ENCODE measurements around the gene SAMD11.
"Not testable (repeated sequence)": the region's sequence is repeated elsewhere in the genome, so short reads cannot be mapped to it uniquely, and the experiment has no call there.

The SAMD11 gene

DNA sequence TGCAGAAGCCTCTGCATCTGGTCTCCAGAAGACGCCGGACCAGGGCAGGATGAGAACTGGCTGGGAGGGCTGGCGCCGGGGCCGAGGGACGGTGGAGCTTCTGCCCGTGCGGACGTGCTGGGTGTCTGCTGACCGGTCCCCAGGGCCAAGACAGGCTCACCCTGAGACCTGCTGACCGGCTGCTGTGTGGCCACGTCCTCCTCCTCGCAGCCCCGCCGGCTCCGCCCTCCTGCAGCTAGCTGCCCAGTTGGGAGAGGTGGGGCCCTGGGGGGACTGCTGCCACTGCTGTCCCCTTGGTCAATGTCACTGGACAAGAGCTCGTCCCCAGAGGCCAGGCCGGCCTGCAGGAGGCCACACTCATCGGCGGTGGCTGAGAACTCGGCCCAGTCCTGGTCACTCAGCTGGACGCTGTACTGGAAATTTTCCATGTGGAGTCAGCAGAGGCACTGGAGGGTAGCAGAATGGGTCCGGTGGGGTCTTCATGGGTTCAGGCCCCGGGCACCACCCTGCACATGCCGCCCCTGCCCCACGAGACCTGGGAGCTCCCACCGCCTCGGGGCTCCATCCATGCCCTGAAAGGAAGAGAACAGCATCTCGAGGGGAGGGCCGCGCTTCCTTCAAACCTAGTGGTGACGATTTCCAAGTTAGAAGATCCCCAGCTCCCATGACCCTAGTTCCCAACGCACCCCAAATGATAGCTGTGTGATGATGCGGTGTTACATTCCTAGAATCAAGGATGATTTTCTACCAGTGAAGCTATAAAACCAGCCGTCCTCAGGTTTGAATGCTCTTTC lies 57.1 kb downstream of the SAMD11 start:
- DNase-seq = no peak
- in situ Hi-C loops (cut with MboI; ENCODE audit: low pct_unique_long_range_greater_than_20kb, low sequenced_read_pairs) = no loop called here

DNA sequence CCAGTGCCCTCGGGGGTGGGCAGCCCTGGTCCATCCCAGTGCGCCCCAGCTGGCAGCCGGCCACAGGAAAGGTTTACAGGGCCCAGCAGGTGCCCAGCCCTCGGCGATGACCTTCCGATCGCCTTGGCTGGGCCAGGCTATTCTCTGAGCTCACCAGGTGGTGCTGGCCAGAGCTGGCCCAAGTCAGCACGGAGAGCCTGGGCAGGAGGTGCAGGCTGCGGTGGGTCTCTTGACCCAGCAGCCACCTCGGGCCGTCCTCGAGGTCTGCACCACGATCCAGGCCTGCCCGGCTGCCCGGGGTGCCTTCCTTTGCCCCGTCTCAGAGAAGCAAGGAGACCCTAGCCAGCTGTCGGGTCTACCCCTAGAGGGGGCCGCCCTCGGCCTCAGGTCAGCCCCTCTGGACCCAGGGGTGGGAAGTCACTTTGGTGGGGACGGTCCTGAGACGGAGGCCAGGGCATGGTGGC lies 57.8 kb downstream of the SAMD11 start:
- DNase-seq = no peak
- in situ Hi-C loops (cut with MboI; ENCODE audit: low pct_unique_long_range_greater_than_20kb, low sequenced_read_pairs) = no loop called here

DNA sequence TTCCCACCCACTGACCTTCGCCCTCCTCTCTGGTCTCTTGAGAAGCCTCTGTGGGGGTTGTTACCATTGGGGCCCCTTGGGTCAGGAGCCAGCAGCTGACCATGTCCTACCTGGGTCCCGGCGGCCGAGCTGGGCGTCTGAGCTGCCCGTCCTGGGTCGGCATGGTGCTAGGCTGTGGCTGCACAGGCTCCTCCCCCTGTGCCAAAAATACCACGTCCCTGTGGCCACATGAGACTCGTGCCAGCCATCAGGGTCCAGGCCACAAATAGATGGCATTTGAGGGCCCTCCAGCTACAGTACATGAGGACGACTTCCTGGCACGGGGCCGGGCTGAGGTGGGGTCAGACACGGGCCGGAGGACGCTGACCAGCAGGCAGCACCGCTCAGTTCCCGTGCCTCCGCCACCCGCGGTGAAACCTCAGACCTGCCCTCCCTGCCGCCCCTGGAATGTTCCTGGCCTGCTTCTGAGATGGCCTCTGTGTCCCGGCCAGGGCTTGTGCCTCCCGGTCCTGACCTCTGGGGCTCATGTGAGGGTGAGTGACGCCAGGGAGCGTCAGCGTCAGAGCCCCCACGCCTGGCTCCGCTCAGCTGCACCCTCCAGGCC lies 58.3 kb downstream of the SAMD11 start, which contains the start of gene PERM1:
TSS of gene PERM1 (minus strand) at position 139 of the 604 bp plus-strand sequence. CDS start 1,064 bp downstream, outside the sequence.
- no peak for DNase-seq
- in situ Hi-C loops (cut with MboI; ENCODE audit: low pct_unique_long_range_greater_than_20kb, low sequenced_read_pairs) = no loop called here

DNA sequence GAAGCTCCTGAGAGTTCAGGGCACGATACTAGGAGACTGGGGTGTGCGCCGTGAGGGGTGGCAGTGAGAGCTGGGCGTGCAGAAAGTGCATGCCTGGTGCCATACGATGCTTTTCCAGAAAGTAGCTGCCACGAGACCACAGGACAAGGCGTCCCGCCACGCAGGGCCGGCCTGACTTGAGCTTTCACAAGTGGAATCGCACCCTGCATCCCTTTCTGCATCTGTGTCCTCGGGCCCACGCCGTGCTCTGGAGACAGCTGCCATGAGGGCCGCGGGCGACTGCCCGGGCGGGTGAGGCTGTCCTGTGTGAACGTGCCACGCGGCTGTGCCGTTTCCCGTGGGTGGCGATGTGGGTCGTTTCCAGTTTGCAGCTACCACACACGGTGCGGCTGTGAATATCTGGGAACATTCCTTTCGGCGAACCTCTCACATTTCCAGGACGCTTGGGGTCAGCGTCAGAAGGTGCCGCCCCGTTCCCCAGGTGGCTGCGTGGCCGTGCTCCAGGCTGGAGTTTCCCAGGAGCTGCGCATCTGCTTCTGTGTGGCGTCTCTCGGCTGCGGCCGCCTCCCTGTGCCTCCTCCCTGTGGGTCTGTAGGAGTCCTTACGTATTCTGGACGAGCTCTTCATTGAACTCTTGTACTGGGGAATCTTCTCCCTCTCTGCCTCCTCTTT lies 59.2 kb downstream of the SAMD11 start:
- DNase-seq = no peak
- in situ Hi-C loops (cut with MboI; ENCODE audit: low pct_unique_long_range_greater_than_20kb, low sequenced_read_pairs) = no loop called here

DNA sequence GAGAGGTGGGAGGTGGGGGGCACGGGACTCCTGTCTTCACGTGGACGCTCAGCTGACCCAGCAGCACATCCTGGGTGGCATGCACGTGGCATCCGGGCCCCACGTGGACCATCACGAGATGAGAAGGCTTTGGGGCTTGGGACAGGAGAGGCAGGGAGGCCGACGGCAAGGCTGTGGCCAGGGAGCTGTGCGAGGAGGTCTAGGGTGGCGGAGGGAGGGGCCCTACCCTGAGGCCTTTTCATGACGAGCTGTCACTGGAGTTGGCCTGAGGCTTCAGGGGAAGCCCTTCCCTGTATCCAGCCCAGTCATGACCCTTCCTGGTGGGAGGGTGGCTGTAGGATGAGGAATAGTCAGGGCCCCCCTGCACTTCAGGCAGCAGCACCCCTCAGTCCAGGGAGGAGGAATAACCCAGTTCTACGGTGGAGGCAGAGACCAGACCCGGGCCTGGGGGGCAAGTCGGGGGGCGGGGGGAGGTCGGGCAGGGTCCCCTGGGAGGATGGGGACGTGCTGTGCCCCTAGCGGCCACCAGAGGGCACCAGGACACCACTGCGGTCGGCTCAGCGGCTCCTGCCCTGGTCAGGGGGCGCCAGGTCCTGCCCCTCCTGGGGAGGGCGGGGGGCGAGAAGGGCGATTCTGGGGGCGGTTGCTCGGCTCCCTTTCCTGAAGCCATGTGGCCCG lies 60.2 kb downstream of the SAMD11 start:
- in situ Hi-C loops (cut with MboI; ENCODE audit: low pct_unique_long_range_greater_than_20kb, low sequenced_read_pairs) = no loop called here
- DNase-seq = no peak

DNA sequence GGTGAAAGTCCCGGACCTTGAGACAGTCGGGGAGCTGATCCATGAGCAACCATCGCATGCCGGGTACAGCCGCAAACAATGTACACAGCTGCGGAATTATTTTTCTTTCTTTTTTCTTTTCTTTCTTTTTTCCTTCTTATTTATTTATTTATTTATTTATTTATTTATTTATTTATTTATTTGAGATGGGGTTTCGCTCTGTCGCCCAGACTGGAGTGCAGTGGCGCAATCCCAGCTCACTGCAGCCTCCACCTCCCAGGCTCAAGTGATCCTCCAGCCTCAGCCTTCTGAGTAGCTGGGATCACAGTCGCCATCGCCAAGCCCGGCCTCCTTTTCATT lies 60.7 kb downstream of the SAMD11 start:
- in situ Hi-C loops (cut with MboI; ENCODE audit: low pct_unique_long_range_greater_than_20kb, low sequenced_read_pairs) = no loop called here
- no peak for DNase-seq

DNA sequence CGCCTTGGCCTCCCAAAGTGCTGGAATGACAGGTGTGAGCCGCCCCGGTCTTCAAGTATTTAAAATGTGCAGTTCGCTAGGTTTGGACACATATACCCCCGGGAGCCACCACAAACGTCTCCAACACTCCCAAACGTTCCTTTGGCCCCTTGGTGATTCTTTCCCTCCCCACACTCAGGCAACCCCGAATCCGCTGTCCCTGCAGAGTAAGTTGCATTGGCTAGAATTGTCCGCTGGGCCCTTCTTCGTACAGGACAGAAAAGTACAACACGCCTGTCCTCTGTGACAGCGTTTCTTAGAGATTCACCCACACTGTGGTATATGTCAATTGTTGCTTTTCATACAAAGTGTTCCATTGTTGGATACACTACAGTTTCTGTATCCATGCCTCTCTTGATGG lies 61.4 kb downstream of the SAMD11 start:
- DNase-seq = no peak
- in situ Hi-C loops (cut with MboI; ENCODE audit: low pct_unique_long_range_greater_than_20kb, low sequenced_read_pairs) = no loop called here

DNA sequence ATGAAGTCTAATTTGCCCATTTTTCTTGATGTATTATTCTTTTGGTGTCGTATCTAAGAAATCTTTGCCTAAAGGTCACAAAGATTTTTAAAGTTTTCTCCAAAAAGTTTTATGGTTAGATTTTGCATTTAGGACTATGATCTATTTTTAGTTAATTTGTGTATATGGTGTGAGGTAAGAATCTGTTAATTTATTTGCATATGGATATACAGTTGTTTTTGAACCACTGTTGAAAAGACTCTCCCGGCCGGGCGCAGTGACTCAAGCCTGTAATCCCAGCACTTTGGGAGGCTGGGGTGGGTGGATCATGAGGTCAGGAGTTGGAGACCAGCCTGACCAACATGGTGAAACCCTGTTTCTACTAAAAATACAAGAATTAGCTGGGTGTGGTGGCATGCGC lies 64.3 kb downstream of the SAMD11 start:
- in situ Hi-C loops (cut with MboI; ENCODE audit: low pct_unique_long_range_greater_than_20kb, low sequenced_read_pairs); DNase-seq: not testable (repeated sequence)

DNA sequence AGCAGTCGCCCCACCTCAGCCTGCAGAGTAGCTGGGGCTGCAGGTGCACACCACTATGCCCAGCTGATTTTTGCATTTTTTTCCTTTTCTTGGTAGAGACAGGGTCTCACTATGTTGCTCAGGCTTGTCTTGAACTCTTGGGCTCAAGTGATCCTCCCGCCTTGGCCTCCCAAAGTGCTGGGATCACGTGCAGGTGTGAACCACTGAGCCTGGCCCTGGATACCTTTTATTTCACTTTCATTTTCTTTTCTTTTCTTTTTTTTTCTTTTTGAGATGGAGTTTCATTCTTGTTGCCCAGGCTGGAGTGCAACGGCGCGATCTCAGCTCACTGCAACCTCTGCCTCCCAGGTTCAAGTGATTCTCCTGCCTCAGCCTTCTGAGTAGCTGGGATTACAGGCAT lies 67.6 kb downstream of the SAMD11 start:
- in situ Hi-C loops (cut with MboI; ENCODE audit: low pct_unique_long_range_greater_than_20kb, low sequenced_read_pairs); DNase-seq: not testable (repeated sequence)

DNA sequence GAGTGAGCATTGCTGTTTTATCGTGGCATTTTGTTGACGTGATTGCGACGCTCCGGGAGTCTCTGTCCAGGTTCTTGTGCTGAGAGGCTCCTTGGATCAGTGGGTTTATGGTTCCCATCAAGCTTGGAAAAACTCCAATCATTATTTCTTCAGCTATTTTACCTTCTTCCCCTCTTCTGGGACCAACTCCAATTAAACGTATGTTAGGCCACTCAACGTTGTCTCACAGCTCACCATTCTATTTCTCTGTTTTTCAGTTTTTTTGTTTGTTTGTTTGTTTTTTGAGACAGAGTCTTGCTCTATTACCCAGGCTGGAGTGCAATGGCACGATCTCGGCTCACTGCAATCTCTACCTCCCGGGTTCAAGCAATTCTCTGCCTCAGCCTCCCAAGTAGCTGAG lies 68.2 kb downstream of the SAMD11 start:
- DNase-seq = no peak
- in situ Hi-C loops (cut with MboI; ENCODE audit: low pct_unique_long_range_greater_than_20kb, low sequenced_read_pairs) = no loop called here

DNA sequence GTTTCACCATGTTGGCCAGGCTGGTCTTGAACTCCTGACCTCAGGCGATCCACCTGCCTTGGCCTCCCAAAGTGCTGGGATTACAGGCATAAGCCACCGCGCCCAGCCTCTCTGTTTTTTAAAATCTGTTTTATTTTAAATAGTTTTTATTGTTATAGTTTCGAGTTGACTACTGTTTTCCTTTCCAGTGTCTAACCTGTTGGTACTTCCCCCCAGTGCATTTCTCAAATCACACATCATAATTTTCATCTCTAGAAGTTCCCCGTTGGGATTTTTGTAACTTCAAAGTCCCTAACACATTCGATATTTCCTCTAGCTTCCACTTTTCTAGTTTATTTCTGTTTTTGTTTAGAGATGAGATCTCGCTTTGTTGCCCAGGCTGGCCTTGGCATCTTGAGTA lies 68.6 kb downstream of the SAMD11 start:
- in situ Hi-C loops (cut with MboI; ENCODE audit: low pct_unique_long_range_greater_than_20kb, low sequenced_read_pairs) = no loop called here
- no peak for DNase-seq

DNA sequence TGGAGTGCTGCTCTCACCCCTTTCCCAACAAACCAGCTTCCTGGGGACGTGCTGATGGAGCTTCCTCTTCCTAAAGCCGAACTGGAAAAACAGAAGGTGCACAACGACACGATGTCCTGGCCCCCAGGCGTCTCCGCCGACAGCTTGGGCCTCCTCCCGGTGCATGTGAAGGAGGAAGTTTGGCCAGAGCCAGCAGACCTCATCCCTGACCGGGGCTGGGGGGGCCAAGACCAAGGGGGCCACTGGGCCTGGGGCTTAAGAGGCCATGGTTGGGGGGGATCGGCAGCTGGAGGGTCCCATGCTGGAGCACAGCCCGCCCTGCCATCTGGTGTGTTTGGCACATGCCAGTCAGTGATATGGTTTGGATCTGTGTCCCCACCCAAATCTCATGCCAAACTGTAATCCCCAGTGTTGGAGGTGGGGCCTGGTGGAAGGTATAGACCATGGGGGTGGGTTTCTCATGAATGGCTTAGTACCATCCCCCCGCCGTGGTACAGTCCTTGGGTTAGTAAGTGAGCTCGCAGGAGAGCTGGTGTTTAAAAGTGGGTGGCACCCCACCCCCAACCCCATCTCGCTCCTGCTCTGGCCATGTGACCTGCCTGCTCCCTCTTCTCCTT lies 69.8 kb downstream of the SAMD11 start:
- in situ Hi-C loops (cut with MboI; ENCODE audit: low pct_unique_long_range_greater_than_20kb, low sequenced_read_pairs) = no loop called here
- no peak for DNase-seq

Data from KBM-7 (cell line).